ENCODE results near the gene CHI3L1.

Gene CHI3L1

GRCh38 chr1:203207751-203208150, 21.2 kb upstream of the CHI3L1 start:
- Histone ChIP-seq H3K4me3 (no peak overlapping the region), H3K27ac (no peak overlapping the region)

- Histone ChIP-seq H3K27ac (no peak overlapping the region), H3K4me3 (no peak overlapping the region)
Observed at GRCh38 chr1:203206129-203206687, 19.7 kb upstream of the CHI3L1 start.

- Histone ChIP-seq H3K4me3 (no peak overlapping the region), H3K27ac (no peak overlapping the region)
Observed at GRCh38 chr1:203204756-203205155, 18.3 kb upstream of the CHI3L1 start.

GRCh38 chr1:203202431-203203245, 16.1 kb upstream of the CHI3L1 start:
- Histone ChIP-seq H3K27ac (peak overlapping the region in 4 of 21 experiments; percentile 8 to 46 (median 24)), H3K4me3 (no peak overlapping the region)

- Histone ChIP-seq H3K4me3 (no peak overlapping the region), H3K27ac (peak overlapping the region in 1 of 21 experiments; percentile 81)
Observed at GRCh38 chr1:203201516-203202205, 15.2 kb upstream of the CHI3L1 start.

- Histone ChIP-seq H3K4me3 (no peak overlapping the region), H3K27ac (peak overlapping the region in 7 of 21 experiments; percentile 5 to 81 (median 48))
Observed at GRCh38 chr1:203200916-203201315, 14.4 kb upstream of the CHI3L1 start.

GRCh38 chr1:203199816-203200571, 13.5 kb upstream of the CHI3L1 start:
- H3K27ac ChIP-seq: peak overlapping the region in 14 of 21 experiments; percentile 5 to 81 (median 31)
- no peak overlapping the region for H3K4me3 ChIP-seq

GRCh38 chr1:203199481-203199815, 12.9 kb upstream of the CHI3L1 start:
- Histone ChIP-seq H3K27ac (peak overlapping the region in 11 of 21 experiments; percentile 20 to 81 (median 50)), H3K4me3 (no peak overlapping the region)

GRCh38 chr1:203199002-203199401, 12.5 kb upstream of the CHI3L1 start:
- Histone ChIP-seq H3K27ac (peak overlapping the region in 8 of 21 experiments; percentile 26 to 81 (median 57)), H3K4me3 (no peak overlapping the region)

- Histone ChIP-seq H3K27ac (no peak overlapping the region), H3K4me3 (no peak overlapping the region)
Observed at GRCh38 chr1:203197625-203198024, 11.1 kb upstream of the CHI3L1 start.

GRCh38 chr1:203196371-203196770, 9.9 kb upstream of the CHI3L1 start:
- H3K4me3 ChIP-seq: no peak overlapping the region
- H3K27ac ChIP-seq: no peak overlapping the region

- Histone ChIP-seq H3K27ac (no peak overlapping the region), H3K4me3 (no peak overlapping the region)
Observed at GRCh38 chr1:203190949-203191348, 4.4 kb upstream of the CHI3L1 start.

GRCh38 chr1:203189951-203190352, 3.4 kb upstream of the CHI3L1 start:
- H3K27ac ChIP-seq: no peak overlapping the region
- H3K4me3 ChIP-seq: no peak overlapping the region

GRCh38 chr1:203188686-203189232, 2.3 kb upstream of the CHI3L1 start:
- no peak overlapping the region for H3K4me3 ChIP-seq
- peak overlapping the region in 2 of 21 experiments; percentile 16 to 83 for H3K27ac ChIP-seq

GRCh38 chr1:203187689-203188264, 1.3 kb upstream of the CHI3L1 start:
- H3K27ac ChIP-seq: peak overlapping the region in 9 of 21 experiments; percentile 21 to 83 (median 76)
- H3K4me3 ChIP-seq: no peak overlapping the region

GRCh38 chr1:203187304-203187685, 791 bp upstream of the CHI3L1 start:
- Histone ChIP-seq H3K4me3 (no peak overlapping the region), H3K27ac (peak overlapping the region in 12 of 21 experiments; percentile 8 to 83 (median 58))

GRCh38 chr1:203186091-203186445, 436 bp downstream of the CHI3L1 start:
- peak overlapping the region in 16 of 21 experiments; percentile 10 to 83 (median 58) for H3K27ac ChIP-seq
- peak overlapping the region in 2 of 7 experiments; percentile 21 to 23 for H3K4me3 ChIP-seq

- peak overlapping the region in 12 of 21 experiments; percentile 15 to 83 (median 66) for H3K27ac ChIP-seq
- H3K4me3 ChIP-seq: peak overlapping the region in 2 of 7 experiments; percentile 21 to 23
Observed at GRCh38 chr1:203185585-203185984, 919 bp downstream of the CHI3L1 start.

- Histone ChIP-seq H3K27ac (peak overlapping the region in 12 of 21 experiments; percentile 15 to 83 (median 66)), H3K4me3 (peak overlapping the region in 2 of 7 experiments; percentile 21 to 23)
Observed at GRCh38 chr1:203185061-203185461, 1.4 kb downstream of the CHI3L1 start.
